Lung microvascular endothelial cell (primary cell): ENCODE results near the gene PDGFD. TPM values are rescaled to one million over a fixed set of nuclear protein-coding genes. Genes with fewer than 3 reads are reported as not detected.

Source experiments
- DNase-seq, 2 donors: peaks; one replicate each; pipeline versions ENCODE4 v3.0.0 to v3.0.0-alpha.2; 2010; ENCODE audit warnings: low read depth in 2 of 2
- total RNA-seq: library from RNA; depleted of rRNA; stranded (reverse); fragments of >200 nt; gene quantifications from 2 replicates; pipeline ENCODE4 v1.2.1, GENCODE V29; 2014

PDGFD gene
- total RNA-seq, 1 donor from 2014 or later = 43.8 TPM

- no peak for DNase-seq
Measured at GRCh38 chr11:103920933-103921332, 243.0 kb downstream of the PDGFD start.

DNA sequence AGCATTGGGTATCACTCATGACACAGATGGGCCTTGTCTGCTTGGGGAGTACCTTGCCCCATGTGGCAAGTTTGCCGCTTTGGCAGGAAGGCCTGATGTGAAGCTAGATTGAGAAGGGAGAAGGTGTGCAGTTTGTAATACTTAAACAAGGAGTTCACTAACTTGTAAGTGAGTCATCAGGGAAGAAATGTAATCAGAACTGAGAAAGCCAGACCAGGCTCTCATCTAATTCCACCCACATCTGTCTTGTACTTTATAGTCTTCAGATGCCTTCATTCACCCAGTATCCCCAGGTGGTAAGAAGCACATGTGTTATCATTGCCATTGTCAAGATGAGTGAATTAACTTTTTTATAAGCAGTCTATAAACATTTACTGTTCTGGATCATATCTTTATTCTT lies 243.5 kb downstream of the PDGFD start:
- no peak for DNase-seq

DNA sequence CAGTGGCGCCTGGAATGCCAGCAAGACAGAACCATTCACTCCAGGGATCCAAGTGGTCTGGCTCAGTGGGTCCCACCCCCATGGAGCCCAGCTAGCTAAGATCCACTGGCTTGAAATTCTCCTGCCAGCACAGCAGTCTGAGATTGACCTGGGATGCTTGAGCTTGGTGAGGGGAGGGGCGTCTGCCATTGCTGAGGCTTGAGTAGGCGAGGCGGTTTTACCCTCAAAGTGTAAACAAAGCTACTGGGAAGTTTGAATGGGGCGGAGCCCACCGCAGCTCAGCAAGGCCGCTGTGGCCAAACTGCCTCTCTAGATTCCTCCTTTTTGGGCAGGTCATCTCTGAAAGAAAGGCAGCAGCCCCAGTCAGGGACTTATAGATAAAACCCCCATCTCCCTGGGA lies 253.2 kb downstream of the PDGFD start:
- no peak for DNase-seq

DNA sequence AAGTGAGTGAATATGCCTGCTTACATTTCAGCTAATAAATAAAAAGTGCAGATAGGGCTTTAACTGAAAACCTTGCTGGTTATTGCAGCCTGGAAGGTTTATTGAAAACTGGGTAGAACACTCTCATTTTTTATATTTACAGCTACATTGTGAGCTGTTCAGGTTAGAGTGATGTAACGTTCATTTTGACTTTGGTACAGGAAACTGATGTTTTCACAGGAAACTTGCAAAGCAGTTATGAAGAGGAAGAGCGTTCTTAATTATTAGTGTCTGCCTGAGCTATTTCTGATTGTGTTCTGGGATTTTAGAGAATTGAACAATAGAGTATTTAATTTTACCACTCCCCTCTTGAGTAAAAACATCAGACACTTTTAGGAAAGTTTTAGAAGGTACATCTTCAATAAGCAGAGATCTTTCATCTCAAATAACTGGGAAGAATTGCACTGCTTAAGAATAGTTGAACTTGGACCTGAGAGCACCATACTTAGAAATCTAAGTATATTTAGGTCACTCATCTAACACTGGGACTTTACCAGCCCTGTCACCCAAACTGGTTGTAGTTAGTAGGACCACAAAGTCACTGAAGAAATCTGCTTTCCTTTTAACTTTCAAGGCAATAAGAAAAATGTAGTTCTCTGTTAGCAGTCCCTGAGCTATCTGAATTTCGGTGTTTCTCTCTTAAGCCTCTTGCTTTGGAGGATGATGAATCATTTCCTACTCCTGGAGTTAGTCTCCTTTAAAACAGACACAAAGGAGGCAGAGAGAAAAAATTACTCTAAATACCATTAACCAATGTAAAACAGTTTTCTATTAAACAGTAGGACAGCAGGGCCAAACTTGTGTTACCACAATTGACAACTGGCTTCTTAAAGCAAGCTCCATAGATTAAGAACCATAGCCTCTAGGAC lies 256.1 kb downstream of the PDGFD start:
- peak; percentile 78 to 86 for DNase-seq

DNA sequence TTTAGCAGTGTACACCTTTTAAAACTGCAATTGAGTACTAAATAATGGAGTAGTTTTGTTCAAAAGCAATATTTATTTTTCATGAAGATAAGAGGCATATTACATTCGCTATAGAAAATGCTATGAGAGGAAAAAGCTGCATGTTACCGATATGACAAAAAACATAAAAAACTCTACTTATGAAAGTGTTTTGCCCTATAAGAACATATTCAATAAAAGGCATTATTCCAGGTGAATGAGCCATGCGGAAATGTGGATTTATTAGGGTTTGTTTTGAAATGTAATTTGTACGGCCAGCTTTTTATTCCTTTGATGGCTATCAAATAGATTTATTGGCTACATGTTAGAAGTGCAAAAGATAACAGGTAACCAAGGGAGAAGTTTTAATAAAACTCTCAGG lies 256.8 kb downstream of the PDGFD start:
- peak in 1 of 2 donors; percentile 70 for DNase-seq

DNA sequence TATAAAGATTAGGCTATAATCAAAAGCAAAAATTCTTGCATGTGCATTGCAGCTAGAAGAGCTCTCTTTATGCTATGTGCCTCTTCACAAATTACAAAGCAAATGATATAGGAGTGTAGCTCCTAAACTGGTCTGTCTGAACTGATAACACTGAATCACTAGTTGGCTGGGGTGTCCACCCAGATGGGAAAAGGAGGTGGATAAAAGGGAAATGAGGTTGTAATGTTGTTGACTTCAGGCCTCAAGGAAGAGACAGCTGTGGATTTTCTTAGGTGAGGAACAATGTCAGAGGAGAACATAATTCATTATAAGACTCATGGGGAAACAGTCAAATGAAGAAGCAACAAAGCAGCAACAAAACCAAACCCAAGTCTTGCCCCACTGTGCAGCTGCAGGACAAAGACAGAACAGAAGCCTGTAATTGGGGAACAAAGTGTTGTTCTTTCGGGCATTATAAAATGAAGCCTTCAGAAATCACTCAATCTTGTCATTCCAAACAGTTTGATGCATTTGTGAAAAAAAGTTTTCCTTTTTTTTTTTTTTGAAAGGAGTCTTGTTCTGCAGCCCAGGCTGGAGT lies 257.6 kb downstream of the PDGFD start:
- DNase-seq = peak; percentile 10 to 71

GRCh38 chr11:103904324-103904667 lies 259.7 kb downstream of the PDGFD start:
- DNase-seq = no peak

DNA sequence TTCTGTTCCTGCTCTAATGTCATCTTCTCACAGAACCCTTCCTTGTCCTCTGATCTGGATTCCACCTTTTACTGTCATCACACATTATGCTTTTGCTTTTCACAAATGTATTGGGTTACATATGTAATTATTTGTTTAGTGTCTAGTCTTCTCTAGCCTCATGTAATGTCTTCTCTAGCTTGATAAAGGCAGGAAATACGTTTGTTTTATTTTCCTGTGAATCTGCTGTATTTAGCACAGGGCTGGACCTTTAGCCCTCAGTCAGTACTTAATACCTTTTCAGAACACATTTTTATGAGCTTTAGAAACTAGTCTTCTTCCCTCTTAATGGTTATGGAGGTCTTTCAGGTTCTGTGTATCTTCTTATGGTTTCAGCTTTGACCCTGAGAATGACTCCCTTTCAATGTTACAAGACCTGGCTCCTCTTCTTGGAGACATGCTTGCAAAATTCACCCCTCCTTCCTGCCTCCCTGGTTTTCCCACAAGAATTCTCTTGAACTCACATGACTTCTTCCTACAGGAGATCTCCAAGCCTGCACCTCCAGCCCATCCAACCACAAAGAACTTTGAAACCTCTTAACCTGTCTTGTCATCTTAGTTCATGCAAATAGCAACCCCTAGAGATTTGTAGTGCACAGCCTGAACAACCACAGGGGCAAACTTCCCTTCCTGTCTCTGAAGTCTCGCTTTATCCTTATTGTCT lies 260.2 kb downstream of the PDGFD start:
- peak; percentile 28 to 59 for DNase-seq

DNA sequence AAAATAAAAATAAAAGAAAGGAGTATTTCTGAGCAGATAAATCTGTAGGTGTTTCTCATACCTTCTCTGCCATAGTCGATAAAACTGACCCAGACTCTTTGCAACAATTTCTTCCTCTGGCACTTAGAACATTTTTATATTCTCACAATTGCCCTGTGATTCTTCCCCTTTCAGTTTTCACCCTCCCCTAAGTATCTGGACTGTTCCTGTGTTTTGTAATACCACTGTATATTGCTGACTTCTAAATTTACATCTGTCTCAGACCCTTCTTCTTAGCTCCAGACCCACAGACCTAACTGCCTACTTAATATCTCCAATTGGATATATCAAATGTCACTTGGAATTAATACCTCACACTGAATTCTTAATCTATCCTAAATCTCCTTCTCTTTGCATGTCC lies 261.0 kb downstream of the PDGFD start:
- no peak for DNase-seq

GRCh38 chr11:103901656-103902055 lies 262.3 kb downstream of the PDGFD start:
- no peak for DNase-seq

DNA sequence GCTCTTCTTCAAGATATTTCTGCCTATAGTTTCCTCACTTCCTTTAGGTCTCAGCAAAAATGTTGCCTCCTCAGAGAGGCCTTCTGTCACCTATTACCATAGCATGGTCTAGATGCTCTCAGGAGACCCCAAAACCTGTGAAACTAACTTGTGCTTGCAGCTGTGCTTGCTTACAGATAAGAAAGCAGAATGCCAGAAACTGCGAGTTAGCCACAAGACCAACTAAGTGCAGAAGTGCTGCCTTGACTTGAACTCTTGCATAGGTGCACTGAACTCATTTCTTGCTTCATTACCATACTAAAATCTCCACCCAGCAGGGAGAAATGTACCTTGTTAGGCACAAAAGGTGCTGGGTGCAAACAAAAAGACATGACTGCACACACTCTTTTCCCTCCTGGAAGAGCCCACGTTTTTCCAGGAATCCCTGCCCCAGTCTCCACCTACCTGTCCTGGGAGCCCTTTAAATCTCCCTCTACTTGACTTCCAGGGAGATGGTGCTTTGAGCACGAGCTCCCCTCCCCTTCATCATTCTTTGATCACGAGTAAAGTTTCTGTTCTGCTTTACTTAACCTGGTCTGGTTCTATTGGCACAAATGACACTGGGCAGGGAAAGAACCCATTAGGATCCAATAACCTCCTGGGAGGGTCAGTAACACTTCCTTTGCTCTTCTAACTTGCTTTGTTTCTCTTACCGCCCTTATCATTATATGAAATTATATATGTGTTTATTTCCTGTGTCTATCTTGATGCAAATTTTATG lies 265.2 kb downstream of the PDGFD start:
- DNase-seq = no peak

- DNase-seq = no peak
Measured at GRCh38 chr11:103898065-103898464, 265.9 kb downstream of the PDGFD start.

DNA sequence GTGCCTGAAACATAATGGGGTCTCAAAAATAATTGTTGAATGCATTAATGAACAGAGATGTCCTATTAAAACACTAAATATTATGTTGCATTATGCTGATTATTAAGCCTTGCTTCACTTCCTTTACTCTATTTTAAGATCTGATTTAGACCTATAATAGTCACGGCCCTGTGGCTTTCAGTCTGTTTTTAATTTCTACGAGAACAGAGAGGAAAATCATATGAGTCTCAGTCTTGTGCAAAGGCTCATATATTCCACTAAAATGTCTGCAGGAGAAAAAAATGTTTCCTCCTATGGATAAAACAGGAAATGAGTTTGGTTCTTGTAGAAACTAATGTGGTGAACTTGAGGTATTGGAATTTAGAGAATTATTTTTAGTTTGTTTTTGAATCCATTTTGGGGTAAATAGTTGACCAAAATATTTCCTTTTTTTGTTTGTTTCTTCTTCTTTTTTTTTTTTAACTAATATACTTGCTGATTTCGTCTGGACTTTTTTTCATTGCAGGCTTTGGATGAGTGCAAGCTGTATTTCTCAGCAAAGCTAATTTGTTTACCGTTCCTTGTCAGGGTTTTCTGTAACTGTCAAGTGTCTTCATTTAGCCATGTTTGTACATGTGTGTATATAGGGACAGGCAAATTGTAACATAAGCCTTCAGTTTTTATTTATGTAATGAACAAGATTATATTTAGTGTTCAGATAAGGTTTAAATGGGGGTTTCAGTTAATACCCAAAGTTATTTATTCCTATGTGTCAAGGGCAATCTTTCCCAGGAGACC lies 266.6 kb downstream of the PDGFD start:
- peak in 1 of 2 donors; percentile 54 for DNase-seq

- DNase-seq = no peak
Measured at GRCh38 chr11:103895106-103895505, 268.8 kb downstream of the PDGFD start.

GRCh38 chr11:103894673-103895072 lies 269.3 kb downstream of the PDGFD start:
- no peak for DNase-seq

DNA sequence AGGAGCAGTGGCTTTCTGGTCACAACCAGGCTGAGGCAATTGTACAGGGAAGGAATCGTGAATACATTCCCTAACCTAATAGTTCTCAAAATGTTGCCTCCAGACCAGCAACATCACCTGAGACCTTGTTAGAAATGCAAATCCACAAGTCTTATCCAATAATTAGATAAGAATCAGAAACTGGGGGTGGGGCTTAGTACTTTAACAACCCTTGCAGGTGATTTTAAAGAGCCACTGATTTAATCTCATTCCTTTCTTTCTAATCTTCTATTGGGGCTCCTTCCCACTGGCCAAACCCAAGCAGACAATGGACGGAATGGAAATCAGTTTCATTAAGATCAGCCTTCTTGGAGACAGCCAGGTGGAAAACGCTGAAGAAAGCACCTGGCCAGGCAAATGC lies 269.9 kb downstream of the PDGFD start:
- no peak for DNase-seq

DNA sequence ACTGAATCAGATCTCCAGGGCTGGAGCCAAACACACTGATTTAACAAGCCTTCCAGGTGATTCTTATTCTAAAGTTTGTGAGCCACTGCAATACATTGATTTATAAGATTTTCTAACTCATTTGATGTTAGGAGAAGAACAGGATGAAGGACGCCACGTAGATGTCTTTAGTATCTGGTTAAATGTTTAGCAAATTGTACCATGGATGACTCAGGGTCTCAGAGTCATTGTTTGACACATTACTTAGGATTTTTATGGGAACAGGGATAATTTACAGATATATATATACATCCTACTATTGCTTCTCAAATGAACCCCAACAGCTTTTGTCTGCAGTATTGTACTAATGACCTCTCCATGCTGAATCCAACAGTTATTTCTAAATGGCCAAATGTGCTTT lies 270.6 kb downstream of the PDGFD start:
- DNase-seq = no peak

GRCh38 chr11:103892603-103893002 lies 271.3 kb downstream of the PDGFD start:
- DNase-seq = peak; percentile 3 to 76

GRCh38 chr11:103890654-103891053 lies 273.3 kb downstream of the PDGFD start:
- no peak for DNase-seq

DNA sequence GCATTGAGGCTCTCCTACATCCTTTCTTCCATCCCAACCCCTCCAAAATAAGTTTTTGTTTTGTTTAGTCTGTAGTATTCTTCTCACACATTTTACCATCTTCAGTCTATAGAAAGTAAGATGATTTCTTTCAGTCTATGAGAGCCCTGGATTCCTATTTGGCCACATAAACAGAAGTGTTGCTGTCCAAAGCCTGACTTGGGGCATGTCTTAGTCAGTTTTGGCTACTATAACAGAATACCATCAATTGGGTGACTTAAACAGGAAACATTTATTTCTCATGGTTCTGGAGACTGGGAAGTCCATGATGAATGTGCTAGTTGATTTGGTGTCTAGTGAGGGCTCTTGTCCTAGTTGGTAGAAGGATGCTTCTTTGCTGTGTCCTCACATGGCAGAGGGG lies 274.3 kb downstream of the PDGFD start:
- DNase-seq = no peak

DNA sequence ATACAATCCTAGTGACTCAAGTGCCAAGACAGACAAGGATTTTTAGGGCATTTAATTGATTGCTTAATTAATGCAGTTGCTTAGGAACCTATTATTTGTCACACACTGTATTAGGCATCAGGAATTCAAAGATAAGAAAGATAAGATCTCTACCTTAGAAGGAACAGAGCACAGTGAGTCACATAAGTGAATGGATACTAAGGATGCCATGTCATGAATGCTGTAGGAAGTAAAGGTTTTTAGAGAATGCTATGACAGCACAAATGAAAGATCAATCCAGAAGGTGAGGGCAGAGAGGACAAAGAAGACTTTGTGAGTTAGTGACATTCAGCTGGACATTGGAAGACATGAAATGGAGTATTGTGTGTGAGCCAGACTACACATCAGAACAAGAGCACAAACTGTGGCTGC lies 275.4 kb downstream of the PDGFD start:
- peak in 1 of 2 donors; percentile 21 for DNase-seq
